Neural progenitor cell (in vitro differentiated cells): ENCODE measurements around the gene MED28. TPM values are rescaled to one million over a fixed set of nuclear protein-coding genes. Genes with fewer than 3 reads are reported as not detected.

Experiments used
- DNase-seq: peaks from one replicate; pipeline ENCODE4 v3.0.0-alpha.2; 2016; ENCODE audit warnings: low spot score
- H2AFZ ChIP-seq: fragments of 200-600 bp; sonication (generic); replicated peaks from 2 replicates; pipeline ENCODE4 v1.6.1; 2016; ENCODE audit warnings: antibody characterized with exemption
- H3F3A ChIP-seq: fragments of 200-600 bp; sonication (generic); 2 replicates; pipeline ENCODE4 v1.6.1; 2016; ENCODE audit warnings: antibody characterized with exemption, low read depth
- H3K27ac ChIP-seq: fragments of 200-600 bp; sonication (generic); 2 replicates; pipeline ENCODE4 v1.5.1; 2016; ENCODE audit warnings: mild to moderate bottlenecking
- H3K27me3 ChIP-seq: fragments of 200-600 bp; sonication (generic); 2 replicates; pipeline ENCODE4 v1.6.1; 2016; ENCODE audit warnings: mild to moderate bottlenecking, moderate library complexity
- H3K36me3 ChIP-seq: fragments of 200-600 bp; sonication (generic); 2 replicates; pipeline ENCODE4 v1.5.1; 2016
- H3K4me1 ChIP-seq: fragments of 200-600 bp; sonication (generic); 2 replicates; pipeline ENCODE4 v1.6.1; 2016; ENCODE audit warnings: mixed run types
- H3K4me2 ChIP-seq: fragments of 200-600 bp; sonication (generic); 2 replicates; pipeline ENCODE4 v1.6.1; 2016
- H3K4me3 ChIP-seq: fragments of 200-600 bp; sonication (generic); 2 replicates; pipeline ENCODE4 v1.5.1; 2016
- H3K79me2 ChIP-seq: fragments of 200-600 bp; sonication (generic); 2 replicates; pipeline ENCODE4 v1.6.1; 2016; ENCODE audit warnings: low read depth
- H3K9ac ChIP-seq: fragments of 200-600 bp; sonication (generic); 2 replicates; pipeline ENCODE4 v1.6.1; 2016
- H3K9me3 ChIP-seq: fragments of 200-600 bp; sonication (generic); 2 replicates; pipeline ENCODE4 v1.5.1; 2016; ENCODE audit warnings: low read depth
- H4K20me1 ChIP-seq: fragments of 200-600 bp; sonication (generic); 2 replicates; pipeline ENCODE4 v1.6.1; 2016; ENCODE audit warnings: low read depth
- H3K27ac Mint-ChIP-seq: 3 replicates; pipeline ENCODE4 v1.8.0; 2021; ENCODE audit warnings: mixed read lengths
- H3K27me3 Mint-ChIP-seq: 2 replicates; pipeline ENCODE4 v1.8.0; 2022; ENCODE audit warnings: low read depth, mild to moderate bottlenecking, inconsistent platforms, moderate library complexity, mixed read lengths; ENCODE audit not compliant: insufficient read depth
- H3K36me3 Mint-ChIP-seq: 3 replicates; pipeline ENCODE4 v1.8.0; 2021; ENCODE audit warnings: mixed read lengths
- H3K4me1 Mint-ChIP-seq: 3 replicates; pipeline ENCODE4 v1.8.0; 2021; ENCODE audit warnings: mixed read lengths
- H3K4me3 Mint-ChIP-seq: 3 replicates; pipeline ENCODE4 v1.8.0; 2021; ENCODE audit warnings: mild to moderate bottlenecking, moderate library complexity, mixed read lengths
- H3K9me3 Mint-ChIP-seq: 3 replicates; pipeline ENCODE4 v1.8.0; 2020; ENCODE audit warnings: mixed read lengths
- EZH2 ChIP-seq: fragments of 200-600 bp; sonication (generic); IDR thresholded peaks from 2 replicates; pipeline ENCODE4 v1.6.1; 2017; ENCODE audit warnings: antibody characterized with exemption, mild to moderate bottlenecking, moderate library complexity
- EZH2phosphoT487 ChIP-seq: fragments of 200-600 bp; sonication (generic); IDR thresholded peaks from 2 replicates; pipeline ENCODE4 v1.6.1; 2017; ENCODE audit warnings: antibody characterized with exemption
- total RNA-seq: library from RNA; depleted of rRNA; stranded (reverse); fragments of >200 nt; gene quantifications from 2 replicates; pipeline ENCODE4 v1.2.3, GENCODE V29; 2015; ENCODE audit warnings: low replicate concordance
- TF ChIP-seq, protein P1 (sequence below): fragments of 200-600 bp; sonication (generic); IDR thresholded peaks from 2 replicates; pipeline ENCODE4 v1.5.1; 2017; ENCODE audit warnings: antibody characterized with exemption, mild to moderate bottlenecking

MED28 gene
- total RNA-seq, 1 donor from 2014 or later, result 45.8 TPM

DNA sequence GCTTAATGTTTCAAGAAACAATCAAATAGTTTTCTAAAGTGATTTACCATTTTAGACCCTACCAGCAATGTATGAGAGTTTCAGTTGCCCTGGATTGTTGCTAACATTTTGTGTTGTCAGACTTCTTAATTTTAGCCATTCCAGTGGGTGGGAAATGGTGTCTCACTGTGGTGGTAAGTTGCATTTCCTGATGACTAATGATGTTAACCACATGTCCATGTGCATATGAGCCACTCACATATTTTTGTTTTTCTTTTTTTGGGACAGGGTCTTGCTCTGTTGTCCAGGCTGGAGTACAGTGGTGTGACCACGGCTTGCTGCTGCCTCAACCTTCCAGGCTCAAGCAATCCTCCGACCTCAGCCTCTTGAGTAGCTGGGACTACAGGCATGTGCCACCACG is 48.3 kb downstream of the MED28 start:
- no peaks in the 10 kb centered on the region for H3K27me3 ChIP-seq
- no peaks in the 10 kb centered on the region for H3K9me3 Mint-ChIP-seq
- no peaks in the 10 kb centered on the region for H3K36me3 Mint-ChIP-seq
- H3K79me2 ChIP-seq, result no peaks in the 10 kb centered on the region
- no peaks in the 10 kb centered on the region for H3K36me3 ChIP-seq
- no peaks in the 10 kb centered on the region for H4K20me1 ChIP-seq
- H3F3A ChIP-seq, result no peaks in the 10 kb centered on the region
- H3K4me3 Mint-ChIP-seq, result no peak overlapping the region
- H3K9ac ChIP-seq, result no peak overlapping the region
- no peaks in the 10 kb centered on the region for H3K4me1 Mint-ChIP-seq
- H3K27me3 Mint-ChIP-seq, result peaks cover 2% of the 10 kb centered on the region
- DNase-seq, result no peak
- H3K4me2 ChIP-seq, result no peak overlapping the region
- H3K9me3 ChIP-seq, result no peaks in the 10 kb centered on the region
- H3K4me3 ChIP-seq, result no peak overlapping the region
- TF ChIP-seq, protein P1, sequence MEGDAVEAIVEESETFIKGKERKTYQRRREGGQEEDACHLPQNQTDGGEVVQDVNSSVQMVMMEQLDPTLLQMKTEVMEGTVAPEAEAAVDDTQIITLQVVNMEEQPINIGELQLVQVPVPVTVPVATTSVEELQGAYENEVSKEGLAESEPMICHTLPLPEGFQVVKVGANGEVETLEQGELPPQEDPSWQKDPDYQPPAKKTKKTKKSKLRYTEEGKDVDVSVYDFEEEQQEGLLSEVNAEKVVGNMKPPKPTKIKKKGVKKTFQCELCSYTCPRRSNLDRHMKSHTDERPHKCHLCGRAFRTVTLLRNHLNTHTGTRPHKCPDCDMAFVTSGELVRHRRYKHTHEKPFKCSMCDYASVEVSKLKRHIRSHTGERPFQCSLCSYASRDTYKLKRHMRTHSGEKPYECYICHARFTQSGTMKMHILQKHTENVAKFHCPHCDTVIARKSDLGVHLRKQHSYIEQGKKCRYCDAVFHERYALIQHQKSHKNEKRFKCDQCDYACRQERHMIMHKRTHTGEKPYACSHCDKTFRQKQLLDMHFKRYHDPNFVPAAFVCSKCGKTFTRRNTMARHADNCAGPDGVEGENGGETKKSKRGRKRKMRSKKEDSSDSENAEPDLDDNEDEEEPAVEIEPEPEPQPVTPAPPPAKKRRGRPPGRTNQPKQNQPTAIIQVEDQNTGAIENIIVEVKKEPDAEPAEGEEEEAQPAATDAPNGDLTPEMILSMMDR, result no peak
- TF ChIP-seq EZH2phosphoT487 (no peak), EZH2 (no peak)
- no peak overlapping the region for H3K27ac Mint-ChIP-seq
- no peak overlapping the region for H2AFZ ChIP-seq
- no peaks in the 10 kb centered on the region for H3K4me1 ChIP-seq
- no peak overlapping the region for H3K27ac ChIP-seq

DNA sequence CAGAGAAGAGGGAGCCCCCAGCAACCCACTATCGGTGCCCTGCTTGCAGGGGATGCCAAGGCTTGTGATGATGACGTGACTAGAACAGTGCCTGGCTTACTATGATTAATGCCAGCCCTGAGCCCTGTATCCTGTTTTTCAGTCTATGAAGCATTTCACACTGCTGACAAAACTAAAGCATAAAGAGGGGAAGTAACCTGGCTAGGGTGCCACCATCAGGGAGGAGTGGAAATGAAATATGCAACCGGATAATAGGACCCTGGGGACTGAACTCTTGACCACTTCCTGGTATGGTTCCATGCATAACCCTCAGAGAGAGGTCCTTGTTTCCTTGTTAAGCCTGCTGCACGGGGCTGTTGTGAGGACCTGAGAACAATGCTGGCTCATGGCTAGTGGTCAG is 50.3 kb downstream of the MED28 start:
- H2AFZ ChIP-seq, result no peak overlapping the region
- Mint-ChIP-seq H3K4me1 (no peaks in the 10 kb centered on the region), H3K27ac (no peak overlapping the region), H3K4me3 (no peak overlapping the region), H3K9me3 (no peaks in the 10 kb centered on the region), H3K36me3 (no peaks in the 10 kb centered on the region), H3K27me3 (peaks cover 2% of the 10 kb centered on the region)
- no peaks in the 10 kb centered on the region for H3K9me3 ChIP-seq
- H3K36me3 ChIP-seq, result no peaks in the 10 kb centered on the region
- DNase-seq, result no peak
- H3F3A ChIP-seq, result no peaks in the 10 kb centered on the region
- no peaks in the 10 kb centered on the region for H4K20me1 ChIP-seq
- H3K4me2 ChIP-seq, result no peak overlapping the region
- H3K27ac ChIP-seq, result no peak overlapping the region
- H3K27me3 ChIP-seq, result no peaks in the 10 kb centered on the region
- no peaks in the 10 kb centered on the region for H3K4me1 ChIP-seq
- H3K79me2 ChIP-seq, result no peaks in the 10 kb centered on the region
- H3K4me3 ChIP-seq, result no peak overlapping the region
- H3K9ac ChIP-seq, result no peak overlapping the region
- TF ChIP-seq EZH2phosphoT487, result no peak
- TF ChIP-seq EZH2, result no peak
- TF ChIP-seq, protein P1, result no peak

DNA sequence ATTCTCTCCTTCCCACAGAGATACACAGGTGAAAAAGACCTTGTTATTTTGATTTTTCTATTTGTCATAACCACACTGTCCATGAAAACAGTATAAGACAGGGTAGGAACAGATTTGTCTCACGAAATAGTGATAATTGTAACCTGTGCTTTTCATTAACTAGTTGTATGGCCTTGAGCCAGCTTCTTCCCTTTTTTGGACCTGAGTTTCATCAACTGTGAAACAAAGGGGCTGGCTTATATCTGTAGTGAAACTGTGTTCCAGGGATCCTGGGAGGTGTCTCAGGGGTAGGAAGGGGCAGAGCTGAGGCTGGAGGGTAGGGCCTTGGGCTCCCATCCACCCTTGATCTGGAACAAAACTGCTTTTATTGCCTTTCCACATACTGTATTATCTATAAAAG is 50.9 kb downstream of the MED28 start:
- H3K4me1 Mint-ChIP-seq, result no peaks in the 10 kb centered on the region
- peaks cover 2% of the 10 kb centered on the region for H3K27me3 Mint-ChIP-seq
- no peaks in the 10 kb centered on the region for H3K36me3 ChIP-seq
- no peak overlapping the region for H3K9ac ChIP-seq
- no peak for DNase-seq
- no peak overlapping the region for H3K27ac Mint-ChIP-seq
- no peaks in the 10 kb centered on the region for H3F3A ChIP-seq
- no peak overlapping the region for H2AFZ ChIP-seq
- no peaks in the 10 kb centered on the region for H3K36me3 Mint-ChIP-seq
- H4K20me1 ChIP-seq, result no peaks in the 10 kb centered on the region
- H3K9me3 Mint-ChIP-seq, result no peaks in the 10 kb centered on the region
- H3K27me3 ChIP-seq, result no peaks in the 10 kb centered on the region
- H3K4me3 Mint-ChIP-seq, result no peak overlapping the region
- H3K79me2 ChIP-seq, result no peaks in the 10 kb centered on the region
- H3K27ac ChIP-seq, result no peak overlapping the region
- H3K9me3 ChIP-seq, result no peaks in the 10 kb centered on the region
- H3K4me2 ChIP-seq, result no peak overlapping the region
- no peak overlapping the region for H3K4me3 ChIP-seq
- no peaks in the 10 kb centered on the region for H3K4me1 ChIP-seq
- TF ChIP-seq EZH2 (no peak), EZH2phosphoT487 (no peak)
- TF ChIP-seq, protein P1, result no peak

DNA sequence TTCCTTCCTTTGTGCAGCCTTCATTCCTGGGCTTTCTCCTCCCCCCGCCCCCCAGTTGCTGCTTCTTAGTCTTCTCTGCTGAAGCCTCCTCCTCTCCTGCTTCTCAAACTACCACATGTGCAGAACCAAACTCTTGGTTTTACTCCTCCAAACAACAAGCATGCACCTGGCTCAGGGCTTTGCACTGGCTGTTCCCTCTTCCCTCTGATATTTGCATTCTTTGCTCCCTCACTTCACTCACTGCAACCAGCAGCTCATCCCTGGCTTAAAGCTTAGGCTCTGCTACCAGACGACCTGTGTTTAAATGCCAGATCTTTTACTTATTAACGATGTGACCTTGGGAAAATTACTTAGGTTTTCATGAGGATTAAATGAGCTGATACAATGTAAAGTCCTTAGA is 51.4 kb downstream of the MED28 start:
- no peaks in the 10 kb centered on the region for H3F3A ChIP-seq
- no peaks in the 10 kb centered on the region for H3K27me3 ChIP-seq
- no peak overlapping the region for H3K9ac ChIP-seq
- Mint-ChIP-seq H3K9me3 (no peaks in the 10 kb centered on the region), H3K36me3 (no peaks in the 10 kb centered on the region), H3K27ac (no peak overlapping the region), H3K4me1 (no peaks in the 10 kb centered on the region), H3K27me3 (peaks cover 2% of the 10 kb centered on the region), H3K4me3 (no peak overlapping the region)
- no peak overlapping the region for H3K4me2 ChIP-seq
- H3K27ac ChIP-seq, result no peak overlapping the region
- H3K36me3 ChIP-seq, result no peaks in the 10 kb centered on the region
- no peak overlapping the region for H3K4me3 ChIP-seq
- H3K4me1 ChIP-seq, result no peaks in the 10 kb centered on the region
- no peaks in the 10 kb centered on the region for H3K79me2 ChIP-seq
- H4K20me1 ChIP-seq, result no peaks in the 10 kb centered on the region
- no peaks in the 10 kb centered on the region for H3K9me3 ChIP-seq
- no peak for DNase-seq
- H2AFZ ChIP-seq, result no peak overlapping the region
- TF ChIP-seq EZH2 (no peak), EZH2phosphoT487 (no peak)
- TF ChIP-seq, protein P1, result no peak
